ENCODE data around the gene DIO2. TPM values are rescaled to one million over a fixed set of nuclear protein-coding genes. Genes with fewer than 3 reads are reported as not detected.

Gene DIO2
- total and polyA plus RNA-seq, 2 of the 8 experiments (the other 6 are each of a cell fraction or from before 2014, with no cell fraction given) = 0.03 to 0.65 TPM

DNA sequence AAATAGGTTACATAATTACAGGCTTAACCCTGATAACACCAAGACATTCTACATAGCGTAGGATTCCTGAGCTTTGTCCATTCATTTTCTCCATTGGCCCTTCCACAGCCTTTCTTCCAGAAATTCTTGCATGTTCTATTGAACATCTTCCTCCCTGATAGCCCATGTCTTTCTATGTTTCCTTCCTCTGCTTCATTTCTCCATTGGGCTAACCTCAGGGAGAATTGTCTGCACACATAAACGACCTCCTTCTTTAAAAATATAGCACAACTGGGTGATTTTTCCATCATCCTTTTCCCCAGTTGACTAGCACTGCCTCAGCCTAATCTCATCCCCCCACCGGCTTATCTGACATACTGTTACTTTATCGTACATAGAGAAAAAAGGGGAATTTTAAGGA lies 11.2 kb downstream of the DIO2 start:
- Histone ChIP-seq H2BK20ac (ENCODE audit: low read length) (no peak overlapping the region), H3K23me2 (ENCODE audit: low read depth, low read length) (no peaks in the 10 kb centered on the region), H3K9ac (replicated peaks in 1 of 4; ENCODE audit: extremely low read depth in 1 of 4, low read depth in 3 of 4, low read length in 3 of 4) (no peak overlapping the region), H2BK15ac (ENCODE audit: low read length) (no peak overlapping the region), H3K23ac (ENCODE audit: insufficient read length) (no peak overlapping the region), H3K18ac (ENCODE audit: extremely low read depth, low read length) (no peak overlapping the region), H2BK12ac (ENCODE audit: low read depth, low read length) (no peak overlapping the region), H3K4me1 (replicated peaks in 1 of 4; ENCODE audit: control insufficient read depth in 3 of 4, insufficient read depth in 4 of 4, low read length in 3 of 4) (no peaks in the 10 kb centered on the region), H4K20me1 (replicated peaks in 1 of 2; ENCODE audit: control insufficient read depth in 1 of 2, insufficient read depth in 2 of 2, low read length in 2 of 2) (no peaks in the 10 kb centered on the region), H3K4me2 (ENCODE audit: insufficient read depth in 1 of 2, low read depth in 2 of 2, low read length in 2 of 2) (no peak overlapping the region), H2AK5ac (ENCODE audit: low read depth, low read length) (no peak overlapping the region), H3K4me3 (ENCODE audit: extremely low read depth in 1 of 4, insufficient read depth in 2 of 4, low read depth in 3 of 4, low read length in 4 of 4) (no peak overlapping the region), H2BK5ac (ENCODE audit: low read depth, low read length) (no peak overlapping the region), H4K8ac (ENCODE audit: extremely low read depth, insufficient read depth, low read length) (no peak overlapping the region), H3K56ac (replicated peaks; ENCODE audit: insufficient read length, low read depth, low read length) (no peak overlapping the region), H4K5ac (ENCODE audit: insufficient read length, low read depth, low read length) (no peak overlapping the region), H3K9me3 (ENCODE audit: insufficient read depth in 2 of 2, low read depth in 1 of 2, low read length in 1 of 2) (no peaks in the 10 kb centered on the region), H3K27me3 (replicated peaks in 1 of 4; ENCODE audit: control insufficient read depth in 3 of 4, extremely low read depth in 1 of 4, insufficient read depth in 3 of 4, low read length in 3 of 4) (no peaks in the 10 kb centered on the region), H4K91ac (replicated peaks; ENCODE audit: insufficient read length, low read length) (no peak overlapping the region), H3K14ac (ENCODE audit: insufficient read length) (no peak overlapping the region), H3K4ac (replicated peaks; ENCODE audit: insufficient read length, low read depth, low read length) (no peak overlapping the region), H3K27ac (ENCODE audit: low read depth, low read length) (no peak overlapping the region), H3K36me3 (ENCODE audit: control insufficient read depth in 2 of 4, insufficient read depth in 4 of 4, low read length in 3 of 4) (no peaks in the 10 kb centered on the region), H3K79me1 (ENCODE audit: low read depth, low read length) (no peaks in the 10 kb centered on the region), H2AFZ (ENCODE audit: low read length) (no peak overlapping the region), H2BK120ac (replicated peaks; ENCODE audit: low read depth, low read length) (no peak overlapping the region), H3K79me2 (ENCODE audit: control insufficient read depth in 1 of 2, insufficient read depth in 2 of 2, low read length in 2 of 2) (no peaks in the 10 kb centered on the region)
- FAIRE-seq (no peak), DNase-seq (ENCODE audit: low read depth in 1 of 2, low spot score in 2 of 2) (no peak)
- POLR2A ChIA-PET (ENCODE audit: partially characterized antibody) = no interaction called here
- CTCF ChIA-PET (ENCODE audit: partially characterized antibody) = interaction anchor here (1.1 to 2.2 kb wide), 3 partner anchors 13 to 298 kb away, joined by 3 to 6 read pairs (median 4); no protein-coding TSS in a partner anchor
- WGBS, 2 experiments (ENCODE audit: extremely low coverage in 1 of 2, insufficient coverage in 1 of 2, insufficient read length in 1 of 2, insufficient replicate concordance in 2 of 2, low coverage in 1 of 2, low lambda C conversion rate in 2 of 2, missing lambda C conversion rate in 1 of 2) = 82% methylated on average over 4 of the region's 4 CpGs; no CpG with 5 or more reads in 1 of the 2 experiments
- TF ChIP-seq RBBP5 (IDR thresholded peaks at IDR 0.05; ENCODE audit: borderline replicate concordance, low read depth, low read length) (no peak), KDM5A (IDR thresholded peaks at IDR 0.05; ENCODE audit: low read length) (no peak), BACH1 (IDR thresholded peaks at IDR 0.05; ENCODE audit: low read length) (no peak), NANOG (IDR thresholded peaks at IDR 0.05; ENCODE audit: insufficient read depth, low read depth, low read length, poor library complexity, severe bottlenecking) (no peak), CBX8 (IDR thresholded peaks at IDR 0.05; ENCODE audit: borderline replicate concordance, low read depth, low read length) (no peak), SIX5 (IDR thresholded peaks at IDR 0.05; ENCODE audit: low read depth, low read length) (no peak), HDAC6 (IDR thresholded peaks at IDR 0.05; ENCODE audit: low read depth, low read length) (no peak), CHD2 (IDR thresholded peaks at IDR 0.05; ENCODE audit: low read length) (no peak), POLR2A (IDR thresholded peaks at IDR 0.05; ENCODE audit: control extremely low read depth in 1 of 2, low read depth in 2 of 2, low read length in 2 of 2) (no peak), SP4 (IDR thresholded peaks at IDR 0.05; ENCODE audit: low read length) (no peak), JUN (IDR thresholded peaks at IDR 0.05; ENCODE audit: low read depth, low read length) (no peak), SRF (IDR thresholded peaks at IDR 0.05; ENCODE audit: low read depth, low read length) (no peak), ZNF274 (IDR thresholded peaks at IDR 0.05; ENCODE audit: borderline replicate concordance, extremely low read depth, low read length) (no peak), CEBPB (IDR thresholded peaks at IDR 0.05; ENCODE audit: low read depth, low read length) (no peak), POLR2AphosphoS5 (IDR thresholded peaks at IDR 0.05; ENCODE audit: low read depth, low read length) (no peak), SP2 (IDR thresholded peaks at IDR 0.05; ENCODE audit: low read length) (no peak)
- TF ChIP-seq, protein P1, sequence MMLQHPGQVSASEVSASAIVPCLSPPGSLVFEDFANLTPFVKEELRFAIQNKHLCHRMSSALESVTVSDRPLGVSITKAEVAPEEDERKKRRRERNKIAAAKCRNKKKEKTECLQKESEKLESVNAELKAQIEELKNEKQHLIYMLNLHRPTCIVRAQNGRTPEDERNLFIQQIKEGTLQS (IDR thresholded peaks at IDR 0.05; ENCODE audit: insufficient read depth, low read depth, low read length) = no peak
